ENCODE measurements around the gene PRKCZ.

GRCh38 chr1:2049718-2050431 is at the start of gene PRKCZ:
- TF ChIP-seq POLR2A (IDR thresholded peaks at IDR 0.05) (no peak), CTCF (IDR thresholded peaks at IDR 0.05) (no peak), POLR2AphosphoS5 (IDR thresholded peaks at IDR 0.05) (no peak)
